GM18517 (cell line): Measurements from ENCODE around the gene CCDC88C.
A peak's percentile ranks its signal among the peaks of the same experiment; 100 is the strongest.

Experiments used
- ATAC-seq: cut with Tn5 transposase; IDR thresholded peaks from one replicate; pipeline ENCODE4 v1.9.1; 2021; ENCODE audit warnings: mild to moderate bottlenecking, moderate library complexity; ENCODE audit not compliant: unreplicated experiment

Gene CCDC88C

GRCh38 chr14:91348845-91349465, 68.7 kb downstream of the CCDC88C start:
- no peak for ATAC-seq

- ATAC-seq: no peak
These were observed 70.8 kb downstream of the CCDC88C start for GRCh38 chr14:91346838-91347173.

GRCh38 chr14:91344096-91344495, 73.5 kb downstream of the CCDC88C start:
- no peak for ATAC-seq

GRCh38 chr14:91343051-91343450, 74.6 kb downstream of the CCDC88C start:
- ATAC-seq: no peak

- no peak for ATAC-seq
These were observed 75.3 kb downstream of the CCDC88C start for GRCh38 chr14:91342206-91342760.

GRCh38 chr14:91341751-91342154, 75.9 kb downstream of the CCDC88C start:
- ATAC-seq: no peak

GRCh38 chr14:91341334-91341733, 76.3 kb downstream of the CCDC88C start:
- ATAC-seq: no peak

- ATAC-seq: no peak
These were observed 77.8 kb downstream of the CCDC88C start for GRCh38 chr14:91339671-91340369.

GRCh38 chr14:91339076-91339475, 78.5 kb downstream of the CCDC88C start:
- no peak for ATAC-seq

GRCh38 chr14:91338379-91338778, 79.2 kb downstream of the CCDC88C start:
- ATAC-seq: no peak

GRCh38 chr14:91337699-91338335, 79.8 kb downstream of the CCDC88C start:
- ATAC-seq: no peak

GRCh38 chr14:91336093-91336450, 81.5 kb downstream of the CCDC88C start:
- no peak for ATAC-seq

- no peak for ATAC-seq
These were observed 82.2 kb downstream of the CCDC88C start for GRCh38 chr14:91335191-91336092.

GRCh38 chr14:91333650-91334039, 84.0 kb downstream of the CCDC88C start:
- peak; percentile 74 for ATAC-seq

GRCh38 chr14:91332986-91333649, 84.5 kb downstream of the CCDC88C start:
- no peak for ATAC-seq

- ATAC-seq: no peak
These were observed 85.2 kb downstream of the CCDC88C start for GRCh38 chr14:91332171-91332985.

- ATAC-seq: no peak
These were observed 85.9 kb downstream of the CCDC88C start for GRCh38 chr14:91331721-91332120.

GRCh38 chr14:91330856-91331255, 86.8 kb downstream of the CCDC88C start:
- ATAC-seq: no peak

GRCh38 chr14:91330096-91330696, 87.4 kb downstream of the CCDC88C start:
- ATAC-seq: no peak
